Subcutaneous abdominal adipose tissue (tissue), 5 donors: Measurements from ENCODE around the gene ABCC8.

Experiments
- H3K27ac ChIP-seq: one replicate; pipeline ENCODE4 v1.7.0; 2013; ENCODE audit warnings: low read depth, mild to moderate bottlenecking, inconsistent platforms, low read length, moderate library complexity
- H3K27me3 ChIP-seq, 5 donors: one replicate each; pipeline ENCODE4 v1.7.0; 2013; ENCODE audit warnings: low read length in 5 of 5, inconsistent platforms in 1 of 5; ENCODE audit not compliant: control insufficient read depth in 5 of 5, insufficient read depth in 4 of 5
- H3K36me3 ChIP-seq, 5 donors: one replicate each; pipeline ENCODE4 v1.7.0; 2013; ENCODE audit warnings: low read length in 5 of 5; ENCODE audit not compliant: control insufficient read depth in 5 of 5, insufficient read depth in 5 of 5
- H3K4me1 ChIP-seq, 5 donors: one replicate each; pipeline ENCODE4 v1.7.0; 2013; ENCODE audit warnings: low read length in 5 of 5, mild to moderate bottlenecking in 3 of 5, moderate library complexity in 1 of 5; ENCODE audit not compliant: control insufficient read depth in 5 of 5, insufficient read depth in 5 of 5
- H3K4me3 ChIP-seq, 5 donors: one replicate each; pipeline ENCODE4 v1.7.0; 2013; ENCODE audit warnings: low read length in 5 of 5, low read depth in 1 of 5
- H3K9ac ChIP-seq, 5 donors: one replicate each; pipeline ENCODE4 v1.7.0; 2013; ENCODE audit warnings: low read length in 5 of 5, mild to moderate bottlenecking in 4 of 5, moderate library complexity in 3 of 5
- H3K9me3 ChIP-seq, 5 donors: one replicate each; pipeline ENCODE4 v1.7.0; 2013; ENCODE audit warnings: low read length in 5 of 5; ENCODE audit not compliant: control insufficient read depth in 5 of 5
- donor health status: healthy.
- donor health status: healthy.
- donor health status: healthy.
- donor health status: healthy.
- donor health status: healthy.

Gene ABCC8

DNA sequence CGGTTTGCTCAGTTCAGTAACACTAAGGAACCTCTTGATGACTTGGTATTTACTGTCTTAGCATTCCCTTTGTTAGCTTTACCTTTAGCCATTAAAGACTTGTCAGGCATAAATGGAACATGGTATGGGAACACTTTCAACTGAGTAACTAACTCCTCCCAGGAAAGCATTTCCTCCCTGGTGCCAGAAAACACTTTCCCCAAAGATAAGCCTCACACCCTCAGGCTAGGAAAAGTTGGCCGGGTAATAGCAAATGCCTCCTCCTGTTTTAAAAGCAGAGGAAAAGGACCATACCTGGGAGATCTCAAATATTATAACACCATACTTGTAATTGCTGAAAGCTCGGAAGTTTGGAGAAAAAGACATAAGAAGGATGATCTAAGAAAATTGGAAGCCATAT, 100.2 kb downstream of the ABCC8 start:
- no peaks in the 10 kb centered on the region for H3K4me1 ChIP-seq
- no peaks in the 10 kb centered on the region for H3K27me3 ChIP-seq
- peaks cover 0 to 2% (median 0%) of the 10 kb centered on the region in 5 donors for H3K36me3 ChIP-seq
- no peak overlapping the region for H3K27ac ChIP-seq
- peaks cover 17 to 57% (median 45%) of the 10 kb centered on the region in 5 donors for H3K9me3 ChIP-seq
- no peak overlapping the region for H3K9ac ChIP-seq
- no peak overlapping the region for H3K4me3 ChIP-seq

DNA sequence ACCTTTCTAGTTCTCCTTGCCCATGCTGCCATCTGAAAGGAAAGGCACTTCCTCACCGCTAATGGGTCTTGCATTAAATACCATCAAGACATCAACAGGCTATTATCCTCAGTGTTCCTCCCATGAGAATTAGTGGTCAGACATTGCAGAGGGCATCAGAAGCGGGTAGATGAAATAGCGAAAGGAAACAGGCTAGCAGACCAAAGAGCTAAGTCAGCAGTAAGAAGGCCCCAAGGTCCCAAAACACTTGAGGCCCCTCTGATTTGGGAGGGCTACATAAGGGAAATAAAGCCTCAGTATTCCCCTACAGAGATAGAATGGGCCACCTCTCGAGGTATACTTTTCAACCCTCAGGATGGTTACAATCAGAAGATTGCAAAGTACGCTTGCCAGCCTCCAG, 101.1 kb downstream of the ABCC8 start:
- no peak overlapping the region for H3K4me3 ChIP-seq
- H3K36me3 ChIP-seq, result peaks cover 0 to 4% (median 0%) of the 10 kb centered on the region in 5 donors
- no peaks in the 10 kb centered on the region for H3K4me1 ChIP-seq
- peaks cover 24 to 66% (median 55%) of the 10 kb centered on the region in 5 donors for H3K9me3 ChIP-seq
- no peak overlapping the region for H3K9ac ChIP-seq
- H3K27ac ChIP-seq, result no peak overlapping the region
- H3K27me3 ChIP-seq, result no peaks in the 10 kb centered on the region

DNA sequence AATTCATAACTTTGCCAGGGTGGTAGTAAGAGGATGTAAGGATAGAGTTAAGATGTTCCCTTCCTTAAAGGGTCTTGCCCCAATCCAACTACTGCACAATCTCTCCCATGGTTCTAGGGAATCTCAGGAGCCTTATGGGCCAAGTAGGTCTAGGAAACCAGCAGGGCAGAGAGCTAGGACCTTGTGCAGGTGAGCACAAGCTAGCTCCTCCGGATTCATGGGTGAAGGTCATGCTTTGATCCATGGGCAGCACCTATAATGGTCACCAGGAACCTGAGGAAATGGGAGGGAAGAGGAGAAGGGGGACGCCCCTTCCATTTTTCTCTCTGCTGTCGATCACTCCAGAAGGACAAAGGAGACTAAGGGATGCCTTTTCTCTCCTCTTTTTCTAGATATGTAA, 105.0 kb downstream of the ABCC8 start:
- H3K4me3 ChIP-seq, result peak overlapping the region in 4 of 5 donors; percentile 9 to 43 (median 26)
- H3K36me3 ChIP-seq, result peaks cover 0 to 8% (median 2%) of the 10 kb centered on the region in 5 donors
- H3K9me3 ChIP-seq, result peaks cover 32 to 82% (median 77%) of the 10 kb centered on the region in 5 donors
- no peak overlapping the region for H3K9ac ChIP-seq
- H3K4me1 ChIP-seq, result no peaks in the 10 kb centered on the region
- H3K27ac ChIP-seq, result no peak overlapping the region
- no peaks in the 10 kb centered on the region for H3K27me3 ChIP-seq

DNA sequence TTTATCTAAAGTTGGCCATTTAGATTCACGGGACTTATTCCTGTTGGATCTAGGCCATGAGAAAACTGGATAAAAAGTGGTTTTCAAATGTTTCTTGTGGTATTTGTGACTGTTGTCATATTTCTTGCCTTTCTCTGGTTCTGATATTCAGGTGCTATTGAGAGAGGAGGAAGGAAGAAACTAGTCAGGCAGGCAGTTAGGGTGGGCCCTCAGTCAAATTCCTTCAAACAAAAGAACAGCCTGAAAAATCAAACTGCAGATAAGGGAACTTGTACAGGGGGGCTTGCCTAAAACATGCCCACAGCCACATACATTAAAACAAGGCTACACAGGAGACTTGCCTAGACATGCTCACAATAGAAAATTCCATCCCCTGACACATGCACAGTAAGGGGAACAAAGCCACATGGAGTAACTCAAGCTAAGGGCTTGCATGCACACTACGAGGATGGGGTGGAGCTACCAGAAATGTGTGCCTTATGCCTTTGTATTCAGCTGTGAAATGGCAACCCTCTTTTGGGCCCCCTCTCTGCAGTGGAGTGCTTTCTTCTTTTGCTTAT, 106.9 kb downstream of the ABCC8 start:
- H3K9me3 ChIP-seq, result peaks cover 32 to 70% (median 61%) of the 10 kb centered on the region in 5 donors

DNA sequence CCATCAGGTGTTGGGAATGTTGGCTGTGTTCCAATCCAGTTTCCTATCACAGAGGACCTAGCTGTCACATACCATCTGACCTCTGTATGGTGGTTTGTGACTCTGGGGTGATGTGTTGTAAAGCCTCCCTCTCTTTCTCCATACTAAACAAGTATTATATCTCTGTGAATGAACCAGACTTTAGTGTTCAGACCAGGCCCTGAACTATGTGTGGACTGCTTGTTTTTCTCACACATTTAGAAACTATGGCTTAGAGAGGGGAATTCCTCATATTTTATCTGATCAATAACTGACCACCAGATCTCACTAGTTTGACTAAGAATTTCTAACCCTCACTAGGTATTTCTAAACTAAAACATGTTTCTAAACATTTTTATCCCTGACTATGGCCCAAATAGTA, 107.6 kb downstream of the ABCC8 start:
- Histone ChIP-seq H3K27me3 (no peaks in the 10 kb centered on the region), H3K9me3 (peaks cover 32 to 65% (median 60%) of the 10 kb centered on the region in 5 donors), H3K36me3 (peaks cover 0 to 8% (median 2%) of the 10 kb centered on the region in 5 donors), H3K27ac (no peak overlapping the region), H3K9ac (no peak overlapping the region), H3K4me1 (no peaks in the 10 kb centered on the region), H3K4me3 (no peak overlapping the region)

More for the DNA sequence above, 106.9 kb downstream of the ABCC8 start:
- Histone ChIP-seq H3K4me1 (no peaks in the 10 kb centered on the region), H3K27ac (no peak overlapping the region), H3K4me3 (peak overlapping the region in 2 of 5 donors; percentile 11 to 33), H3K27me3 (no peaks in the 10 kb centered on the region), H3K36me3 (peaks cover 0 to 8% (median 2%) of the 10 kb centered on the region in 5 donors), H3K9ac (no peak overlapping the region)

DNA sequence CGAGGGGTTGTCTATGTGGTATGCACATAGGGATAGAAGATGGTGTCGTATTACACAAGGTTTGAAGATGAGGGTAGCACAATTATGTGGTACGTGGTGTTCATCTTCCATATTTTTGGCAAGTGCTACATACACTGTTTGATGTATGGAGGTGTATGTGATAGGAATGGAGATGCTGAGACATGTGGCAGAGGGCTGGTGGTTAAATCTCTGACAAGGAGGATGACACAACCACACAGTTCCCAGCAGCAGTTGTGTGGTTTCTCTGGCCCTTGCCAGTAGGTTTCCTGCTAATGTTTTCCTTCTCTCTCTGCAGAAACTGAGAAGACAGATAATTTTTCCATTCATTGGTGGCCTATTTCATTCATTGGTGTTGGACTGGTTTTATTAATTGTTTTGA, 108.1 kb downstream of the ABCC8 start:
- no peaks in the 10 kb centered on the region for H3K27me3 ChIP-seq
- peak overlapping the region in 2 of 5 donors; percentile 14 to 17 for H3K4me3 ChIP-seq
- H3K27ac ChIP-seq, result no peak overlapping the region
- H3K9me3 ChIP-seq, result peaks cover 32 to 59% (median 54%) of the 10 kb centered on the region in 5 donors
- H3K36me3 ChIP-seq, result peaks cover 0 to 8% (median 2%) of the 10 kb centered on the region in 5 donors
- H3K4me1 ChIP-seq, result no peaks in the 10 kb centered on the region
- no peak overlapping the region for H3K9ac ChIP-seq

DNA sequence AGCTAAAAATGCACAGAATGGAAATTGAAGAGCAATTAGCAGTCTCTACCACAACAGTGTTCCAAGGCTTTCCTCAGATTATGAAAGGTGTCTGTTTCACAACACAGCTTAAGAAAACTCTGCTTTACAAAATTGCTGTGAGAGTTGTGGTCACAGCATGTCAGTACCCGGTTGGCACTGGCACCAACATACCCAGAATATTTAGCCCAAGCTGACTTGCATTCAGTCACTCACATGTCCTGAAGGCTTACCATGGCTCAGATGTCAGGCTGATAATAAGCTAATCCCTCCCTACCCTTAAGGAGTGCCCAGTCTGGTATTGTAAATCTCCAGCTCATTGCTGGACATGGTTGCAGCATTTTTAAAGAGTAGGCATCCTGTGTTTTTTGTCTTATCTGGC, 110.2 kb downstream of the ABCC8 start:
- no peak overlapping the region for H3K27ac ChIP-seq
- H3K9me3 ChIP-seq, result peaks cover 15 to 39% (median 34%) of the 10 kb centered on the region in 5 donors
- no peaks in the 10 kb centered on the region for H3K4me1 ChIP-seq
- H3K9ac ChIP-seq, result no peak overlapping the region
- peaks cover 0 to 8% (median 0%) of the 10 kb centered on the region in 5 donors for H3K36me3 ChIP-seq
- H3K4me3 ChIP-seq, result no peak overlapping the region
- H3K27me3 ChIP-seq, result no peaks in the 10 kb centered on the region

DNA sequence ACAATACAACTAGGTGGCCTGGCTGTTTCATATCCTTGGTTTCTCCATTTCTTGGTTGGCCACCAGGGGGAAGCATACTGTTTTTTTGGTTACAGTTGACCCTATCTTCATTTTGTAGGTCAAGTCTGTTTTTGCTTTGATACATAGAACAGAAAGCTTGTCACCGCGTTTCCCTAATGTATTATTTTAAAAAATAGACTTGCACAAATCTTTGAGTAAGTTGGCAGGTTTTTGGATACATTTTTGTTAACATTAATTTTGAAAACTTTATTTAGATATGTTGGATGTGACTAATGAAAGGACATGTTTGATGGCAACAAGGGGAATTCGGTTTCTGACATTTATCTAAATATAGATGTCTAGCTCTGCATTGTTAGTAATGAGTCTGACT, 122.0 kb downstream of the ABCC8 start:
- H3K9ac ChIP-seq, result no peak overlapping the region
- H3K4me1 ChIP-seq, result peaks cover 3 to 30% (median 27%) of the 10 kb centered on the region in 5 donors
- H3K4me3 ChIP-seq, result no peak overlapping the region
- H3K36me3 ChIP-seq, result no peaks in the 10 kb centered on the region
- no peaks in the 10 kb centered on the region for H3K9me3 ChIP-seq
- H3K27ac ChIP-seq, result no peak overlapping the region
- peaks cover 0 to 3% (median 0%) of the 10 kb centered on the region in 5 donors for H3K27me3 ChIP-seq

DNA sequence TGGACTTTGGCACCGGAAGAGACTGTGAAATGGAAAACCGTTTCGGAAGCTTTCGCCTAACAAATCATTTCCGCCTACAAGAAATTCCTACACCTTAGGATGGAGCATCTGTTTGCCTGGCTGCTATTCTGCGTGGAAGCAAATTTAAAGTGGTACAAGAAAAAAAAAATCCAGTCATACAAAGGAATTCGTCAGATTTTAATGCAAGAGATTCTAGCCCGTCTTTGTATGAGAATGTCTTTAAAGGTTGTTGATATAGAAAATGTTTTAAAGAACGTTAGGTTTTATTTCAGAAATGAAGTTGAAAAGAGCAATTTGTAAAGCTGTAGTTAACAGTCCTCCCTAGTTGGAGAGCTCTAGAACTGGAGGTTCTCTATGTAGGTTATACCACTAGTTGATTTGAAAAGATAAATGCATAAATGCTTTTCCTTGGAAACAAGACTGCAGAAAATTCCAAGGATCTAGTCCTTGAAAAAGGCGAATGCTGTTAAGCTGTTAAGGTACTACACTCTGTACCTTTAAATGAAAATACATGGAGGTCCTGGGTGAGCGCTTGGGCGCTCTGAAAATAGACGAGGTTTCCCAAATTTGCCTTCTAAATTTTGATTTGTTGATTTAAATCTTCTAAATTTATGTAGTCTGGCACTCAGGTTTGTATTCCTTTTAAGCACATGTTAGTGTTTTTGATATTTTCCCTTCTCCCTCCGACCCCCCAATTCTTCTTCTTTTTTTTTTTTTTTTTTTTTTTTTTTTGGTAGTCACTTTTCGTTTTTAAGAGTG, 122.6 kb downstream of the ABCC8 start:
- no peak overlapping the region for H3K27ac ChIP-seq
- H3K9ac ChIP-seq, result peak overlapping the region in 4 of 5 donors; percentile 33 to 71 (median 60)
- H3K4me3 ChIP-seq, result peak overlapping the region; percentile 42 to 77 (median 73)
- H3K27me3 ChIP-seq, result peaks cover 0 to 3% (median 0%) of the 10 kb centered on the region in 5 donors
- H3K36me3 ChIP-seq, result no peaks in the 10 kb centered on the region
- H3K9me3 ChIP-seq, result no peaks in the 10 kb centered on the region
- peaks cover 3 to 30% (median 27%) of the 10 kb centered on the region in 5 donors for H3K4me1 ChIP-seq
